Adrenal gland (tissue), 12 donors: Measurements from ENCODE around the gene GMEB2. TPM values are rescaled to one million over a fixed set of nuclear protein-coding genes. Genes with fewer than 3 reads are reported as not detected.

Experiments used
- DNase-seq, 7 donors: peaks; one replicate each; pipeline ENCODE4 v3.0.0-alpha.2; 2019 to 2020
- H3K27ac ChIP-seq, 5 donors: fragments of 200-600 bp; sonication (generic) in 4 of 5; 1 replicate in 3 of 5; 2 replicates in 2 of 5; pipeline versions ENCODE4 v1.5.1 to v1.8.0; 2016 to 2020; ENCODE audit warnings: mild to moderate bottlenecking in 1 of 5
- H3K27me3 ChIP-seq: fragments of 200-600 bp; 2 replicates; pipeline ENCODE4 v1.8.0; 2021
- H3K36me3 ChIP-seq, 2 donors: fragments of 200-600 bp; replicated peaks in 1 of 2; 1 replicate in 1 of 2; 2 replicates in 1 of 2; pipeline versions ENCODE4 v1.5.1 to v1.8.0; 2018 to 2022
- H3K4me1 ChIP-seq, 2 donors: fragments of 200-600 bp; replicated peaks in 1 of 2; 1 replicate in 1 of 2; 2 replicates in 1 of 2; pipeline versions ENCODE4 v1.5.1 to v1.8.0; 2018 to 2021
- H3K4me3 ChIP-seq, 4 donors: fragments of 200-600 bp; sonication (generic) in 3 of 4; one replicate each; pipeline ENCODE4 v1.5.1; 2016 to 2018
- H3K9me3 ChIP-seq, 3 donors: fragments of 200-600 bp; sonication (generic) in 1 of 3; replicated peaks in 1 of 3; 1 replicate in 2 of 3; 2 replicates in 1 of 3; pipeline versions ENCODE4 v1.5.1 to v1.8.0; 2016 to 2021
- CTCF ChIP-seq, 6 experiments: fragments of 450-650 bp in 4 of 6; fragments of 200-600 bp in 2 of 6; sonication (generic) in 1 of 6; IDR thresholded peaks; 1 replicate in 5 of 6; 2 replicates in 1 of 6; pipeline versions ENCODE4 v1.5.1 to v1.8.0; 2016 to 2021; ENCODE audit warnings: antibody characterized with exemption in 6 of 6, mild to moderate bottlenecking in 2 of 6, moderate library complexity in 1 of 6
- POLR2A ChIP-seq, 2 donors: fragments of 450-650 bp; IDR thresholded peaks; one replicate each; pipeline ENCODE4 v1.6.1; 2017; ENCODE audit warnings: antibody characterized with exemption in 2 of 2, mild to moderate bottlenecking in 2 of 2, moderate library complexity in 1 of 2
- WGBS, 4 donors: extraction: QIAGEN DNeasy Blood & Tissue Kit in 2 of 4; methylation state at CpG; one replicate each; pipeline versions ENCODE4 v1.1.5 to v1.1.7; 2013 to 2017; 5-methylcytosine and 5-hydroxymethylcytosine counted together
- intact Hi-C, 2 donors: fragments of 100-400 bp; cut with DNase I; formaldehyde crosslinking; loops; one replicate each; pipeline versions ENCODE4 v1.14.1 to v1.15.0; 2022 to 2023
- polyA plus RNA-seq, 3 donors: library from polyadenylated mRNA; stranded (reverse); fragments of 200-250 nt in 2 of 3; fragments of 350-450 nt in 1 of 3; fragmentation: Illumina TruSeq in 1 of 3; extraction: RNeasy Lipid Tissue Mini Kit (QIAGEN cat#74804) in 1 of 3; gene quantifications; one replicate each; pipeline ENCODE4 v1.2.3, GENCODE V29; 2013 to 2014
- total RNA-seq, 9 donors: library from RNA; depleted of rRNA in 4 of 9; stranded (reverse); fragments of >200 nt in 4 of 9; fragments of 120-200 nt in 1 of 9; fragmentation: NEBNext Ultra II Directional in 1 of 9; extraction: Animal tissue kit (Norgen Biotek cat#: 25700) in 1 of 9; gene quantifications; one replicate each; pipeline versions ENCODE4 v1.1.0 to v1.2.4, GENCODE V29; 2013 to 2023
- donor health status: healthy with polysubstance abuse.
- donor health status: Bipolar disorder and iron deficiency.
- donor health status: DM: yes; HTN: yes; CAD: no.
- donor health status: DM: no; HTN: no; CAD: no.
- donor health status: DM: no; HTN: no; CAD: no.
- donor health status: DM: yes; HTN: yes; CAD: no.

The GMEB2 gene
- total and polyA plus RNA-seq, 12 donors: 4.2 to 18.2 (median 12.5) TPM

- peak in 1 of 7 donors; percentile 12 for DNase-seq
- no peaks in the 10 kb centered on the region for H3K27me3 ChIP-seq
- intact Hi-C loops: no loop called here
These were observed 4.2 kb downstream of the GMEB2 start for GRCh38 chr20:63622732-63623131.

GRCh38 chr20:63622096-63622495 lies 4.8 kb downstream of the GMEB2 start:
- Histone ChIP-seq H3K36me3 (peaks cover 0 to 18% of the 10 kb centered on the region in 2 donors), H3K27ac (peak overlapping the region; percentile 40 to 82 (median 52)), H3K4me1 (peaks cover 12 to 14% of the 10 kb centered on the region in 2 donors), H3K27me3 (no peaks in the 10 kb centered on the region), H3K9me3 (no peaks in the 10 kb centered on the region), H3K4me3 (no peak overlapping the region)
- WGBS, 4 donors: 50 to 63% (median 59%) methylated on average over 3 to 4 of the region's 4 CpGs
- DNase-seq: peak in 1 of 7 donors; percentile 42
- intact Hi-C loops: no loop called here
- TF ChIP-seq CTCF (IDR thresholded peaks at IDR 0.05): no peak
- TF ChIP-seq POLR2A (IDR thresholded peaks at IDR 0.05): no peak

More at GRCh38 chr20:63622732-63623131, 4.2 kb downstream of the GMEB2 start:
- H3K4me1 ChIP-seq: peaks cover 14 to 15% of the 10 kb centered on the region in 2 donors
- TF ChIP-seq CTCF (IDR thresholded peaks at IDR 0.05): no peak
- TF ChIP-seq POLR2A (IDR thresholded peaks at IDR 0.05): no peak
- no peaks in the 10 kb centered on the region for H3K9me3 ChIP-seq
- H3K4me3 ChIP-seq: no peak overlapping the region
- WGBS, 4 donors: 94 to 97% (median 96%) methylated on average over 14 of the region's 14 CpGs
- H3K27ac ChIP-seq: peak overlapping the region; percentile 40 to 82 (median 52)
- H3K36me3 ChIP-seq: peaks cover 0 to 12% of the 10 kb centered on the region in 2 donors

GRCh38 chr20:63620991-63621390 lies 5.9 kb downstream of the GMEB2 start:
- Histone ChIP-seq H3K4me3 (no peak overlapping the region), H3K4me1 (peaks cover 12 to 14% of the 10 kb centered on the region in 2 donors), H3K27me3 (no peaks in the 10 kb centered on the region), H3K27ac (no peak overlapping the region), H3K9me3 (no peaks in the 10 kb centered on the region), H3K36me3 (peaks cover 0 to 26% of the 10 kb centered on the region in 2 donors)
- no peak for TF ChIP-seq CTCF (IDR thresholded peaks at IDR 0.05)
- TF ChIP-seq POLR2A (IDR thresholded peaks at IDR 0.05): no peak
- intact Hi-C loops: no loop called here
- 86 to 87% (median 86%) methylated on average over 8 of the region's 8 CpGs for WGBS, 4 donors
- DNase-seq: no peak

GRCh38 chr20:63619505-63619904 lies 7.4 kb downstream of the GMEB2 start:
- no peak overlapping the region for H3K4me3 ChIP-seq
- TF ChIP-seq CTCF (IDR thresholded peaks at IDR 0.05): no peak
- no peak overlapping the region for H3K27ac ChIP-seq
- 83 to 90% (median 87%) methylated on average over 9 to 13 of the region's 13 CpGs for WGBS, 4 donors
- intact Hi-C loops: loop anchor here in 1 of 2 donors (10.0 kb wide), 1 partner anchor 355 kb away; the partner anchor contains the start of gene SAMD10
- H3K9me3 ChIP-seq: no peaks in the 10 kb centered on the region
- peaks cover 0 to 26% of the 10 kb centered on the region in 2 donors for H3K36me3 ChIP-seq
- H3K4me1 ChIP-seq: peaks cover 8 to 10% of the 10 kb centered on the region in 2 donors
- no peaks in the 10 kb centered on the region for H3K27me3 ChIP-seq
- DNase-seq: no peak
